G401.6 (cell line): ENCODE measurements around the gene NCAM1.
"Not testable (repeated sequence)": the region's sequence is repeated elsewhere in the genome, so short reads cannot be mapped to it uniquely, and the experiment has no call there.

Source experiments
- FAIRE-seq: peaks from 2 replicates; lab custom pipeline; 2012; peaks lifted over from hg19 to GRCh38; lab: Jason Lieb, UNC

Gene NCAM1

GRCh38 chr11:113022262-113022661 lies 61.0 kb downstream of the NCAM1 start:
- no peak for FAIRE-seq

DNA sequence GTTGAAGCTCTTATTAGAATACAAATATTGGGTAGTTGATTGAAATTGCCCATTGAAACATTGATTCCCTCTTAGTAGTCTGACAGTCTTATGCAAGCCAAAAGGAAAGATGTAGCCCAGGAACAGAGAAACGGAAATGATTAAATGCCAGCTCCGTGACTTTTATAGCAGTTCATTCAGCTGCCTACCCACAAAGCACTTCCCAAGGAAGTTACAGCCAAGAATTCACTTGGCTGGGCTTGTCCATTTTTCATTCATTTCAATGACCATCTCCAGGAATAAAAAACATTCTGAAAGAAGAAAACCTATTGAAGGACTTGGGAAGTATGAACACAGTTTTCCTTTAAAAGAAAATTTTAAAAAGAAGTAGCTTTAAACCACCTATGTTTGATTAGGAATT lies 62.0 kb downstream of the NCAM1 start:
- no peak for FAIRE-seq

DNA sequence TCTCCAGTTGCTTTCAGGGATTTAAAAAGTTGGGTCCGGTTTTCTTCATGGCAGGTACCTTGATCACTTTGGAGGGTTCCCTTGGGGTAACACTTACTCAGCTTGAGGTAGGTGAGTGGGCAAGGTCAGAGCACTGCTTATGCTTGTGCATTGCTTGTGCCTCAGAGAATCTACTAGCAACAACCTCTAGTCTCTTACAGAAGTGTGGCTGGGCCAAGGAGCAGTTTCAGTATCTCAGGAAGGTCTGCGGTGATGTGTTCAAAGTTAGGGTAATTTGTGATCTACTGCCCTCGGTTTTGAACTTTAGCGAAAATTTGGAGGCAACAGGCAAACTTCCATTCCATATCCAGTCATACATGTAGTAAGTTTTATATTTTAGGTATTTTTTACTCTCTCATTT lies 62.8 kb downstream of the NCAM1 start:
- FAIRE-seq: no peak

DNA sequence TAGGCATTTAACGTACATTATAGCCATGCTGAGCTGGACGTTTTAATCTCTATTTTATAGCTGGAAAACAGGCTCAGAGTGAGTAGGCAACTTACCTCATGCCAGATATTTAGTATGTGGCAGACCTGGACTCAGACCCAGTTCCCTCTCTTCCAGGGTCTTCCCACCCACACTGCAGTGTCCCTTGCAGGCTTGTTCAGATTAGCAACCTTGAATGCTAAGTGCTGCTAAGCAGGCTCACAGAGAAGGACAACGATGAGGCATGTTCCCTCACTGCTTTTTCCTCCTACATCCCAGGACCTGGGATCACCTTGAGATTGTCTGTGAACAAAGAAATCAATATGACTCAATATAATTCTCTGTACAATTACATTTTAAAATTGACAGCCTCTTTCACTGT lies 65.6 kb downstream of the NCAM1 start:
- no peak for FAIRE-seq

GRCh38 chr11:113034576-113034975 lies 73.4 kb downstream of the NCAM1 start:
- FAIRE-seq: no peak

GRCh38 chr11:113035708-113036107 lies 74.5 kb downstream of the NCAM1 start:
- no peak for FAIRE-seq

GRCh38 chr11:113043698-113044097 lies 82.5 kb downstream of the NCAM1 start:
- FAIRE-seq: no peak

- FAIRE-seq: no peak
These were observed 83.9 kb downstream of the NCAM1 start for GRCh38 chr11:113045146-113045545.

DNA sequence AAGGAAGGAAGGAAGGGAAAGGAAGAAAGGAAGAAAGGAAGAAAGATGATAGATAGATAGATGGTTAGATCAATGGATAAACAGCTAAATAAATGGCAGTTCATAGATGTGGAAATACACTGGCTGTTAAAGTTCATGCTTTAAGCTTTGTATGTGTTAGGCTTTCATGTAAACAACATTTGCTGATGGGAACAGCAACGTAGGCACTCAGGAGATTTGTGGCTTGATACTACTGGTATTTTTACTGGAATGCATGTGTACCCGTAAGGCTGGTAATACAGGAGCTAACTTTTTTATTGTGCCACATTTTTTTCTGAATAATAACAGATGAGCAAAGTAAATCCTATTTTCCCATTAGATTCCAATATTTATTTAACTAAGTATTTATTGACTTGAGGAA lies 85.6 kb downstream of the NCAM1 start:
- FAIRE-seq: no peak

DNA sequence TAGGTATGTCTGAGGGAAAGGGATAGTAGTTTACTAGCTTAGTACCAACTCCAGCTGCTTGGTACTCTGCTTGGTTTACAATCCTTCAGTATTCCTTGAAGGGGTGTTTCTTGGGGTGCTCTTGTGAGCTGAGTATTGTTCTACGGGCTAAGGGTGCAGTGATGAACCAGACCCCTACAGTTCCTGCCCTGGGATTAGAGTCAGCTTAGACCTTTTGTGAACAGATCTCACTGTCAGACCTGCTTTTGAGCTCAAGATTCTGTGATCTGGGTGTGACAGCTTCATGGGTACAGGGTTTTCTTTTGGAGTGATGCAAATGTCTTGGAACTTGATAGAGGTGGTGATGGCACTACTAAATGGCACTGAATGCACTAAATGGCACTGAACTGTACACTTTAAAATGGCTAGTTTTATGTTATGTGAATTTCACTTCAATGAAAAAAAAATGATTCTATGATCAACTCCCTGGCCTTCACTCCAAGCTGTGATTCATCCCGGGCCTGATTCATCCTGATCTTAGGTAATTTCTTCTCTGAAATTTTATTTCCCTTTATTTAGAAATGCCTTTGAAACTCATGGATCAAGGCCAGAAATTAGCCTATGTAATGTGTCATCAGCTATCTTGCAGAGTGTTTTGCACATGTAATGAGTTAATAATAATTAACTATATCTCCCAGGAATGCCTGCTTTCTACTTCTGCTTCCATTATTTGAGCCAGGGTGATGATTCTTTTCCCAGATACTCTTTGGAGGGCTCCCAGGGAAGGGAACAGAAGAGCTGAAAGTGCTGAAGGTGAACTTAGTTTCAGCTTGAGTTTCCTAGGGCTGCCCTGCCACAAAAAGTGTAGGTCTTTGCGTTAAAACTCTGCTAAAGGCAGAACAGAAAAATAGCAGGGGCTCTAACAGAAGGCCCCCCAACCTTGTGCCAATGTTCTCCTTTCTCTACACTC lies 87.9 kb downstream of the NCAM1 start:
- FAIRE-seq: no peak

DNA sequence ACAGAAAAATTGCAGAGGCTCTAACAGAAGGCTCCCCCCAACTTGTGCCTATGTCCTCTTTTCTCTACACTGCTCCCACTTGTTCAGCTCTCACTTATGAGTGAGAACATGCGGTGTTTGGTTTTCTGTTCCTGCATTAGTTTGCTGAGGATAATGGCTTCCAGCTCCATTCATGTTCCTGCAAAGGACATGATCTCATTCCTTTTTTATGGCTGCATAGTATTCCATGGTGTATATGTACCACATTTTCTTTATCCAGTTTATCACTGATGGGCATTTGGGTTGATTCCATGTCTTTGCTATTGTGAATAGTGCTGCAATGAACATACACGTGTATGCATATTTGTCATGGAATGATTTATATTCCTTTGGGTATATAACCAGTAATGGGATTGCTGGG lies 91.8 kb downstream of the NCAM1 start:
- not testable (repeated sequence) for FAIRE-seq

DNA sequence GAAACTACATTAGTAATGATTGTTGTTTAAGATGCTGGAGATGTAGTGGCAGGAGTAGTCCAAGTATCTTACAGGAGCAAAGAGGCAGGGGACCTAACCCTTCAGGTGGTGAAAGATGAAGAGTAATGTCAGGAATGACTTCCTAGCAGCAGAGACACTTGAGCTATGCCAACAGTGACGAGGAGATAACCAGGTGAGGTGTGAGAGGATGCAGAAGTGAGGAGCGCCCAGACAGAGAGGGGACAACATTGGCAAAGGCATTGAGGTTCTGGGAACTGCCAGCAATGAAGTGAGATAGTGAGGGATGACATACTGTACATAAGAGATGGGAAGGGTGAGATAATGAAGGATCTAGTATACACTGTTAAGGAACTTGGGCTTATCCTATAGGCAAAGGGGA lies 95.8 kb downstream of the NCAM1 start:
- no peak for FAIRE-seq

GRCh38 chr11:113059548-113059947 lies 98.3 kb downstream of the NCAM1 start:
- no peak for FAIRE-seq

GRCh38 chr11:113065330-113065729 lies 104.1 kb downstream of the NCAM1 start:
- no peak for FAIRE-seq

DNA sequence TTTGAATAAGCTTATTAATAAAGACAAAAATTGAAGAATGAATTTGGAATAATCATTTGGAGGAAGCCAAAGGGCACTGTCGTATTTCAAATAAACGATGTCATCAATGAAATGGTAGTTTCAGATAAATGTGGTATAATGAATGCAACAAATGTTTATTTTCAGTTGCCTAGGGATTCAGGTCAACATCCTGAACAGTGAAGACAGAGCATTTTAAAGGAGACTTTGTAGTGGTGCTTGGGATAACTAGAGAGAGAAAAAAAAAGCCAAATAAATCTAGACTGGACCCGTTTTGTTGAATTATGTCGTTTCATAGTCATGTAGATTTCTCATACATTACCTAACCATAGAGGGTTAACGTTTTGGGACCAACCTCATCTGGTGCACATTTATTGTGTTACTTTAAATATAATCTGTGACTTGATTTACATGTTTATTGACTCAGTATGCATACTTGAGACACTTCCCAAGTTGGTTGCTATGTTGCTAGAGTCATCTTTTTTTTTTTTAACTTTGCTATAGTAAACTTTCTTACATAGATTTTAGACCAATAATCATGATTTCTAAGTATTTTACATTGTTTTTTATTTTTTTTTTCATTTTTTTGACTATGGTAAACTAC lies 111.1 kb downstream of the NCAM1 start:
- FAIRE-seq: no peak

- no peak for FAIRE-seq
These were observed 112.2 kb downstream of the NCAM1 start for GRCh38 chr11:113073290-113073953.

DNA sequence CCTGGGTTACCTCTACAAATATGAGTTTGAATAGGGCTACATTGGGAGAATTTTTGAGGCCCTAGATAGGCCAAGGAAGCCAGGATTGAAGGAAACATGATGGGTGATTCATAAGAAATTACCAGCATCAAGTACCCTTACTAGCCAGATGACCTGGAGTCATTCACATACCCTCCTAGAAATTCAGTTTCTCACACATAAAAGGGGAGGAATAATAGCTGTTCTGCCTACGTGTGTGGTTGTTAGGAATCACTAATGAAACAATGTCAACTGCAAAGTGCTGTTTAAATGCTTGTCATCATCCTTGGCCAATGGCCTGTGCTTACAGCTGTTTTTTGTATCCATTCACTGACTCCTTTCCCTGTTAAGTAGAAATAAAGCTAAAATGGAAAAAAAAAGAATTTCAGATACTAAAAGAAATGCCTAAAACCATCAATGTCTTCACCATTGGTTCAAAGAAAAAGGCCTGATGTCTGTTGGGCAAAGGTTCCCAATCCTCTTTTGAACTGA lies 114.4 kb downstream of the NCAM1 start:
- FAIRE-seq: no peak

DNA sequence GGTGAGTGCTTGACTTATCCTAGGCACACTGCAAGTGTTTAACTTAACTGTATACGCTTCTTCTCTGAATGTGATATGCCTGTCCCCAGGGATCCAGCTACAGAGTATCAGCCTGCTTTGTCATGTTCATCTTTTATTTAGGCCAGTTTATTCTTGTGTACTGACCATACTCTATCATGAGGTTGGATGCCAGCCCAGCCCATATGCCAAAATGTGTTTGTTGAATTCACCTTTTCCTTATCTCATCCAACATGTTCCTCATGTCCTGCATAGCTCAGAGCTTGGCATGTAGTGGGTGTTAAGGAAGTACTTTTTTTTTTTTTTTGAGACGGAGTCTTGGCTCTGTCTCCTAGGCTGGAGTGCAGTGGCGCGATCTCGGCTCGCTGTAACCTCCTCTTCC lies 116.2 kb downstream of the NCAM1 start:
- no peak for FAIRE-seq

- no peak for FAIRE-seq
These were observed 121.2 kb downstream of the NCAM1 start for GRCh38 chr11:113082341-113082955.

DNA sequence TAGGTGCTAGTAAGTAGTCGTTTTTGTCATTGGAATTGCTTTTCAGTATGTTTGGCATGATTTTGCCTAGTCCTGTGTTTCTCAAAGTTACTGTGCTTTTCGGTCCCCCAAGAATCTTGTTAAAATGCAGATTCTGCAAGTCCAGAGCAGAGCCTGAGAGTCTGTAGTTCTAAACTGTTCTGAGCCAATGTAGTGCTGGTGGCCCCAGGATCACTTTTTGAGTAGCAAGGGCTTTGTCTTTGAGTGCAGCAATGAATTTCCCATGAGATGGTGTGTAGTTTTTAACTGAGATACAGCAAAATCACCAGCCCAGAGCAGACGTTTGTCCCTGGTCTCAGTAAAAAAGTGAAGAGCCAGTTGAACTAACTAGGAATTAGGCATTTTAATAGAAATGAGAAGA lies 122.4 kb downstream of the NCAM1 start:
- FAIRE-seq: no peak

DNA sequence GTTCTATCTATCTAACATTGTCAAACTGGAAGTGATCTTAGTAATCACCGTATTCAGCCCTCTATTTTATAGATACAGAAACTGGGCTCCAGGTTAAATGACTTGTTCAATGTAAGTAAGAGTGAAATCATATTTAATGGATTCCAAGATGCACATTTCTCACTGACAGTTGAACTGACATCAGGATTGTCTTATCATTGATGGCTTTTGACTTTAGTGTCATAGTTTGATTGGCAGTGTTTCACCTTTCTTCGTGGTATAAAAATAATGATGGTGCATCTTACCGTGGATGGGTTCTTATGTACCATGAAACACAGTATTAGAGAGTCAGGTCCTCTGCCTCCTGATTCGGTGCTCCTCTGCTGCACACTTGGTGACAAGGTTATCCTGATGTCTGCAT lies 123.1 kb downstream of the NCAM1 start:
- no peak for FAIRE-seq

- FAIRE-seq: no peak
These were observed 124.2 kb downstream of the NCAM1 start for GRCh38 chr11:113085446-113085845.

DNA sequence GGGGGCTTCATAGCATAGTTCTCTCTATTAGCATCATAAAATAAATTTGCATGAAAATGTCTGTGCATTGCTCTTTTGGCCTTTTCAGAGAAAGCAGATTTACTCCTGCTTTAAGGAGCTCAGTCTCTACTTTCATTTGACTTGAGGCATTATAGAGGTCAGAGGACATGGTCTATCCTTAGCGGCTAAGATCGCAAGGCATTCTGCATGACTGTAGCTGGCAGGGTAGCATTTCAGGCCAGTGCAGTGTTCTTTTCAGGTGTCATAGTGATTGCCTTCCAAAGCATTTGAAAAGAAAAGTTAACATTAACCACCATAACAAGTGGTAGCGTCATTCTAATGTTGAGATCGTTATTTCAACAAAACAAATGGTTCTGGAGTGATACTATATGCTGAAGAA lies 126.5 kb downstream of the NCAM1 start:
- FAIRE-seq: no peak
